NB4 (cell line): ENCODE measurements around the gene CXADR.

ENCODE experiments used
- POLR2A ChIP-seq: IDR thresholded peaks from 2 replicates; pipeline ENCODE4 v1.6.1; 2011; ENCODE audit warnings: mild to moderate bottlenecking; ENCODE audit not compliant: insufficient read length; ENCODE audit errors: extremely low read depth
- TF ChIP-seq, protein P1 (sequence below): IDR thresholded peaks from one replicate; pipeline ENCODE4 v1.5.1; 2012; ENCODE audit warnings: low read depth, low read length

DNA sequence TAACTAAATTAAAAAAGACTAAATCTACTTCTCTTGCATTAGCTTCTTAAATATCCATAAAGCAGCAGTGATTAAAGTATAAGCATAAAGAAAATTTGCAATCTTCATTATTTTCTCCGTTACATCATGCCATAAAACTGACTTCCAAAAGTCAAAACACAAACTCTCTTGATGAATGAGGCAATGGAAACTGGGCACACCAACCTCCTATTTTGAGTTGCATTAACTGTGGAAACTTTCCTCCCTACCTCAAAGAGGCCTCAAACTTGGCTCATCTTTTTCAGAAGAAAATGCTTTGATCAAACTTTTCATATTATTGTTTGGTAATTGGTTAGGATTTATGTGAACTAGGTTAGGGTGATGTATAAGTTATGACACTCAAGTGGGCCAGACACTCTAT lies 104.0 kb downstream of the CXADR start:
- TF ChIP-seq POLR2A = no peak
- TF ChIP-seq, protein P1, sequence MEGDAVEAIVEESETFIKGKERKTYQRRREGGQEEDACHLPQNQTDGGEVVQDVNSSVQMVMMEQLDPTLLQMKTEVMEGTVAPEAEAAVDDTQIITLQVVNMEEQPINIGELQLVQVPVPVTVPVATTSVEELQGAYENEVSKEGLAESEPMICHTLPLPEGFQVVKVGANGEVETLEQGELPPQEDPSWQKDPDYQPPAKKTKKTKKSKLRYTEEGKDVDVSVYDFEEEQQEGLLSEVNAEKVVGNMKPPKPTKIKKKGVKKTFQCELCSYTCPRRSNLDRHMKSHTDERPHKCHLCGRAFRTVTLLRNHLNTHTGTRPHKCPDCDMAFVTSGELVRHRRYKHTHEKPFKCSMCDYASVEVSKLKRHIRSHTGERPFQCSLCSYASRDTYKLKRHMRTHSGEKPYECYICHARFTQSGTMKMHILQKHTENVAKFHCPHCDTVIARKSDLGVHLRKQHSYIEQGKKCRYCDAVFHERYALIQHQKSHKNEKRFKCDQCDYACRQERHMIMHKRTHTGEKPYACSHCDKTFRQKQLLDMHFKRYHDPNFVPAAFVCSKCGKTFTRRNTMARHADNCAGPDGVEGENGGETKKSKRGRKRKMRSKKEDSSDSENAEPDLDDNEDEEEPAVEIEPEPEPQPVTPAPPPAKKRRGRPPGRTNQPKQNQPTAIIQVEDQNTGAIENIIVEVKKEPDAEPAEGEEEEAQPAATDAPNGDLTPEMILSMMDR = no peak
